H1 (cell line): ENCODE results near the gene NOX5. TPM values are rescaled to one million over a fixed set of nuclear protein-coding genes. Genes with fewer than 3 reads are reported as not detected.

Experiments used
- CTCF ChIA-PET: fragments of 300-600 bp; sonication (Branson Sonifier 250); formaldehyde crosslinking; loops from one replicate; lab custom pipeline; 2021; ENCODE audit not compliant: partially characterized antibody; lab: Charles Lee
- POLR2A ChIA-PET: fragments of 300-600 bp; sonication (Branson Sonifier 250); formaldehyde crosslinking; loops from one replicate; lab custom pipeline; 2021; ENCODE audit warnings: inconsistent platforms; ENCODE audit not compliant: partially characterized antibody; lab: Charles Lee
- DNase-seq, 2 experiments: peaks; one replicate each; pipeline versions ENCODE4 v3.0.0 to v3.0.0-alpha.2; 2010 to 2022; ENCODE audit warnings: low spot score in 2 of 2, low read depth in 1 of 2, mixed read lengths in 1 of 2
- FAIRE-seq: peaks from 2 replicates; lab custom pipeline; 2011; peaks lifted over from hg19 to GRCh38; lab: Jason Lieb, UNC
- H2AFZ ChIP-seq: 2 replicates; pipeline ENCODE4 v1.8.1; 2012; ENCODE audit warnings: low read length, inconsistent platforms
- H2AK5ac ChIP-seq: 2 replicates; pipeline ENCODE4 v1.6.1; 2013; ENCODE audit warnings: low read depth, low read length
- H2BK120ac ChIP-seq: replicated peaks from 2 replicates; pipeline ENCODE3; 2013; ENCODE audit warnings: low read depth, low read length, inconsistent platforms
- H2BK12ac ChIP-seq: 2 replicates; pipeline ENCODE4 v1.6.1; 2013; ENCODE audit warnings: low read depth, low read length
- H2BK15ac ChIP-seq: 2 replicates; pipeline ENCODE4 v1.6.1; 2013; ENCODE audit warnings: low read length
- H2BK20ac ChIP-seq: 2 replicates; pipeline ENCODE4 v1.6.1; 2013; ENCODE audit warnings: low read length
- H2BK5ac ChIP-seq: 2 replicates; pipeline ENCODE4 v1.6.1; 2013; ENCODE audit warnings: low read depth, low read length
- H3K14ac ChIP-seq: 2 replicates; pipeline ENCODE4 v1.6.1; 2013; ENCODE audit warnings: inconsistent platforms; ENCODE audit not compliant: insufficient read length
- H3K18ac ChIP-seq: 2 replicates; pipeline ENCODE4 v1.6.1; 2013; ENCODE audit warnings: low read length; ENCODE audit errors: extremely low read depth
- H3K23ac ChIP-seq: 2 replicates; pipeline ENCODE4 v1.6.1; 2013; ENCODE audit warnings: inconsistent platforms; ENCODE audit not compliant: insufficient read length
- H3K23me2 ChIP-seq: 2 replicates; pipeline ENCODE4 v1.6.1; 2013; ENCODE audit warnings: low read depth, low read length
- H3K27ac ChIP-seq: 2 replicates; pipeline ENCODE4 v1.6.1; 2011; ENCODE audit warnings: low read depth, low read length, inconsistent platforms
- H3K27me3 ChIP-seq, 4 experiments: replicated peaks in 1 of 4; 1 replicate in 1 of 4; 2 replicates in 3 of 4; pipeline versions ENCODE4 v1.6.1 to v1.8.1; 2011 to 2013; ENCODE audit warnings: low read length in 3 of 4, mild to moderate bottlenecking in 3 of 4, inconsistent platforms in 2 of 4, mixed read lengths in 2 of 4, moderate library complexity in 1 of 4; ENCODE audit not compliant: control insufficient read depth in 3 of 4, insufficient read depth in 3 of 4; ENCODE audit errors: extremely low read depth in 1 of 4
- H3K36me3 ChIP-seq, 4 experiments: 2 replicates each; pipeline versions ENCODE4 v1.6.1 to v1.8.1; 2011 to 2013; ENCODE audit warnings: mild to moderate bottlenecking in 4 of 4, low read length in 3 of 4, moderate library complexity in 2 of 4, control low read depth in 1 of 4, inconsistent platforms in 1 of 4; ENCODE audit not compliant: insufficient read depth in 4 of 4, control insufficient read depth in 2 of 4
- H3K4ac ChIP-seq: replicated peaks from 2 replicates; pipeline ENCODE3; 2013; ENCODE audit warnings: low read length, low read depth, mixed read lengths, inconsistent platforms; ENCODE audit not compliant: insufficient read length
- H3K4me1 ChIP-seq, 4 experiments: replicated peaks in 1 of 4; 1 replicate in 1 of 4; 2 replicates in 3 of 4; pipeline versions ENCODE4 v1.6.1 to v1.8.1; 2011 to 2013; ENCODE audit warnings: low read length in 3 of 4, inconsistent platforms in 2 of 4, mixed read lengths in 1 of 4; ENCODE audit not compliant: insufficient read depth in 4 of 4, control insufficient read depth in 3 of 4
- H3K4me2 ChIP-seq, 2 experiments: 2 replicates each; pipeline versions ENCODE4 v1.6.1 to v1.8.1; 2011 to 2013; ENCODE audit warnings: low read depth in 2 of 2, low read length in 2 of 2, control low read depth in 1 of 2, inconsistent platforms in 1 of 2, mild to moderate bottlenecking in 1 of 2; ENCODE audit not compliant: insufficient read depth in 1 of 2
- H3K4me3 ChIP-seq, 4 experiments: fragments of 200-600, 300-600 bp in 1 of 4; sonication (generic), shearing (Covaris generic), sonication (Bioruptor Twin) in 1 of 4; 2 replicates each; pipeline versions ENCODE4 v1.5.1 to v1.8.1; 2011 to 2016; ENCODE audit warnings: low read length in 4 of 4, low read depth in 3 of 4, control low read depth in 2 of 4, inconsistent platforms in 2 of 4, mild to moderate bottlenecking in 2 of 4, mixed read lengths in 1 of 4, moderate library complexity in 1 of 4; ENCODE audit not compliant: insufficient read depth in 2 of 4; ENCODE audit errors: extremely low read depth in 1 of 4
- H3K56ac ChIP-seq: replicated peaks from 2 replicates; pipeline ENCODE3; 2013; ENCODE audit warnings: low read depth, mild to moderate bottlenecking, mixed read lengths, low read length, inconsistent platforms; ENCODE audit not compliant: insufficient read length
- H3K79me1 ChIP-seq: 2 replicates; pipeline ENCODE4 v1.6.1; 2013; ENCODE audit warnings: low read depth, low read length, control low read depth
- H3K79me2 ChIP-seq, 2 experiments: 2 replicates each; pipeline versions ENCODE4 v1.6.1 to v1.8.1; 2012 to 2013; ENCODE audit warnings: low read length in 2 of 2, mild to moderate bottlenecking in 2 of 2, inconsistent platforms in 1 of 2; ENCODE audit not compliant: insufficient read depth in 2 of 2, control insufficient read depth in 1 of 2
- H3K9ac ChIP-seq, 4 experiments: replicated peaks in 1 of 4; 1 replicate in 1 of 4; 2 replicates in 3 of 4; pipeline versions ENCODE4 v1.6.1 to v1.8.1; 2011 to 2013; ENCODE audit warnings: low read depth in 3 of 4, low read length in 3 of 4, control low read depth in 2 of 4, mild to moderate bottlenecking in 2 of 4, moderate library complexity in 2 of 4, inconsistent platforms in 1 of 4; ENCODE audit errors: extremely low read depth in 1 of 4
- H3K9me3 ChIP-seq, 2 experiments: 2 replicates each; pipeline versions ENCODE4 v1.6.1 to v1.8.1; 2012 to 2013; ENCODE audit warnings: mild to moderate bottlenecking in 2 of 2, moderate library complexity in 2 of 2, control low read depth in 1 of 2, inconsistent platforms in 1 of 2, low read depth in 1 of 2, low read length in 1 of 2, mixed read lengths in 1 of 2; ENCODE audit not compliant: insufficient read depth in 2 of 2
- H4K20me1 ChIP-seq, 2 experiments: replicated peaks in 1 of 2; 2 replicates each; pipeline versions ENCODE3 to v1.8.1; 2011 to 2013; ENCODE audit warnings: inconsistent platforms in 2 of 2, low read length in 2 of 2, mild to moderate bottlenecking in 1 of 2; ENCODE audit not compliant: insufficient read depth in 2 of 2, control insufficient read depth in 1 of 2
- H4K5ac ChIP-seq: 2 replicates; pipeline ENCODE4 v1.6.1; 2013; ENCODE audit warnings: low read length, low read depth, mixed read lengths, inconsistent platforms; ENCODE audit not compliant: insufficient read length
- H4K8ac ChIP-seq: 2 replicates; pipeline ENCODE4 v1.8.0; 2013; ENCODE audit warnings: mild to moderate bottlenecking, moderate library complexity, low read length, inconsistent platforms; ENCODE audit not compliant: insufficient read depth; ENCODE audit errors: extremely low read depth
- H4K91ac ChIP-seq: replicated peaks from 2 replicates; pipeline ENCODE3; 2013; ENCODE audit warnings: low read length, mixed read lengths, inconsistent platforms; ENCODE audit not compliant: insufficient read length
- E2F6 ChIP-seq: IDR thresholded peaks from 2 replicates; pipeline ENCODE4 v1.6.1; 2012; ENCODE audit warnings: inconsistent platforms
- HDAC6 ChIP-seq: IDR thresholded peaks from one replicate; pipeline ENCODE4 v1.7.1; 2012; ENCODE audit warnings: low read depth, mild to moderate bottlenecking, inconsistent platforms, low read length, moderate library complexity
- MAFK ChIP-seq: IDR thresholded peaks from 2 replicates; pipeline ENCODE4 v1.6.1; 2012; ENCODE audit warnings: low read depth, mild to moderate bottlenecking, improper control_type of control experiment, low read length
- MAX ChIP-seq: IDR thresholded peaks from 2 replicates; pipeline ENCODE4 v1.6.1; 2012; ENCODE audit warnings: inconsistent platforms
- RAD21 ChIP-seq, 2 experiments: IDR thresholded peaks in 1 of 2; conservative IDR thresholded peaks in 1 of 2; 2 replicates each; pipeline ENCODE4 v1.6.1; 2011; ENCODE audit warnings: low read depth in 2 of 2, low read length in 2 of 2, improper control_type of control experiment in 1 of 2, inconsistent platforms in 1 of 2, mild to moderate bottlenecking in 1 of 2, moderate library complexity in 1 of 2
- WGBS, 2 experiments: shearing (Covaris generic) in 1 of 2; methylation state at CpG; one replicate each; pipeline versions ENCODE4 v1.1.6 to v1.1.7; 2013 to 2015; ENCODE audit warnings: low lambda C conversion rate in 2 of 2, mixed read lengths in 2 of 2, inconsistent platforms in 1 of 2, low coverage in 1 of 2, missing lambda C conversion rate in 1 of 2; ENCODE audit not compliant: insufficient replicate concordance in 2 of 2, insufficient coverage in 1 of 2, insufficient read length in 1 of 2; ENCODE audit errors: extremely low coverage in 1 of 2, missing lambda C conversion rate in 1 of 2; 5-methylcytosine and 5-hydroxymethylcytosine counted together
- polyA plus RNA-seq, 7 experiments: library from polyadenylated mRNA; depleted of rRNA in 3 of 7; stranded (reverse) in 5 of 7; unstranded in 2 of 7; fragments of >200 nt in 5 of 7; fragments of 200-250 nt in 2 of 7; gene quantifications; 1 replicate in 5 of 7; 2 replicates in 1 of 7; 4 replicates in 1 of 7; pipeline versions ENCODE4 v1.2.1 to v1.2.3, GENCODE V29; 2011 to 2013; ENCODE audit warnings: missing spikeins in 2 of 7, mixed read lengths in 2 of 7
- total RNA-seq: library from RNA; stranded (reverse); fragmentation: NEBNext Ultra II Directional; extraction: Animal tissue kit (Norgen Biotek cat#: 25700); gene quantifications from 2 replicates; pipeline ENCODE4 v1.2.1, GENCODE V29; 2021
- TF ChIP-seq, protein P1 (sequence below), 3 experiments: IDR thresholded peaks; 1 replicate in 2 of 3; 2 replicates in 1 of 3; pipeline versions ENCODE4 v1.5.1 to v1.6.1; 2011; ENCODE audit warnings: low read length in 3 of 3, mild to moderate bottlenecking in 3 of 3, inconsistent platforms in 2 of 3, low read depth in 1 of 3, moderate library complexity in 1 of 3; ENCODE audit not compliant: insufficient read depth in 1 of 3; ENCODE audit errors: control extremely low read depth in 1 of 3

NOX5 gene
- total and polyA plus RNA-seq, 2 of the 8 experiments (the other 6 are each of a cell fraction or from before 2014, with no cell fraction given) = under 0.01 TPM; not detected in 1

GRCh38 chr15:69035205-69035917, 20.9 kb downstream of the NOX5 start:
- Histone ChIP-seq H2AFZ (peak overlapping the region; percentile 87; the same call in 1 of the 2 replicates), H3K4ac (no peak overlapping the region), H3K79me2 (no peaks in the 10 kb centered on the region), H3K56ac (no peak overlapping the region), H4K5ac (no peak overlapping the region), H4K91ac (no peak overlapping the region), H4K8ac (peak overlapping the region; percentile 51; the same call in 1 of the 2 replicates), H3K27ac (no peak overlapping the region), H2AK5ac (no peak overlapping the region), H3K9ac (no peak overlapping the region), H2BK20ac (no peak overlapping the region), H2BK120ac (no peak overlapping the region), H2BK12ac (no peak overlapping the region), H3K79me1 (no peaks in the 10 kb centered on the region), H3K4me1 (peaks cover 0 to 2% (median 0%) of the 10 kb centered on the region in 4 experiments; a peak in 1 of 7 replicates), H3K36me3 (no peaks in the 10 kb centered on the region), H3K27me3 (peaks cover 0 to 8% (median 1%) of the 10 kb centered on the region in 4 experiments; a peak in 4 of 7 replicates), H3K14ac (no peak overlapping the region), H3K4me3 (no peak overlapping the region), H2BK15ac (0 out of 2 replicates have a peak overlapping the region, but pooled peaks have one; percentile 19), H3K4me2 (no peak overlapping the region), H3K23ac (no peak overlapping the region), H3K18ac (no peak overlapping the region), H3K9me3 (no peaks in the 10 kb centered on the region), H3K23me2 (no peaks in the 10 kb centered on the region), H4K20me1 (no peaks in the 10 kb centered on the region), H2BK5ac (no peak overlapping the region)
- DNase-seq = peak; percentile 21 to 80
- FAIRE-seq = no peak
- WGBS, 2 experiments = 63% methylated on average over 16 of the region's 16 CpGs; no CpG with 5 or more reads in 1 of the 2 experiments
- ChIA-PET POLR2A (interaction anchor here (0.7 kb wide), 1 partner anchor 8 kb away, joined by 3 read pairs; no protein-coding TSS in a partner anchor), CTCF (interaction anchor here (0.6 to 3.7 kb wide), 35 partner anchors 9 to 483 kb away, joined by 3 to 19 read pairs (median 3); partner anchors contain the start of gene NOX5)
- TF ChIP-seq, protein P1, sequence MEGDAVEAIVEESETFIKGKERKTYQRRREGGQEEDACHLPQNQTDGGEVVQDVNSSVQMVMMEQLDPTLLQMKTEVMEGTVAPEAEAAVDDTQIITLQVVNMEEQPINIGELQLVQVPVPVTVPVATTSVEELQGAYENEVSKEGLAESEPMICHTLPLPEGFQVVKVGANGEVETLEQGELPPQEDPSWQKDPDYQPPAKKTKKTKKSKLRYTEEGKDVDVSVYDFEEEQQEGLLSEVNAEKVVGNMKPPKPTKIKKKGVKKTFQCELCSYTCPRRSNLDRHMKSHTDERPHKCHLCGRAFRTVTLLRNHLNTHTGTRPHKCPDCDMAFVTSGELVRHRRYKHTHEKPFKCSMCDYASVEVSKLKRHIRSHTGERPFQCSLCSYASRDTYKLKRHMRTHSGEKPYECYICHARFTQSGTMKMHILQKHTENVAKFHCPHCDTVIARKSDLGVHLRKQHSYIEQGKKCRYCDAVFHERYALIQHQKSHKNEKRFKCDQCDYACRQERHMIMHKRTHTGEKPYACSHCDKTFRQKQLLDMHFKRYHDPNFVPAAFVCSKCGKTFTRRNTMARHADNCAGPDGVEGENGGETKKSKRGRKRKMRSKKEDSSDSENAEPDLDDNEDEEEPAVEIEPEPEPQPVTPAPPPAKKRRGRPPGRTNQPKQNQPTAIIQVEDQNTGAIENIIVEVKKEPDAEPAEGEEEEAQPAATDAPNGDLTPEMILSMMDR (IDR thresholded peaks at IDR 0.05; ENCODE audit: control extremely low read depth in 1 of 3, insufficient read depth in 1 of 3, low read depth in 1 of 3, low read length in 3 of 3) = peak; percentile 66 to 87 (median 85)
- no peak for TF ChIP-seq HDAC6
- no peak for TF ChIP-seq MAFK
- peak; percentile 58 for TF ChIP-seq E2F6
- peak; percentile 62 to 69 for TF ChIP-seq RAD21 (IDR thresholded peaks at IDR 0.05 in 1 of 2, conservative IDR thresholded peaks at IDR 0.05 in 1 of 2; ENCODE audit: low read depth in 2 of 2, low read length in 2 of 2)
- peak; percentile 93 for TF ChIP-seq MAX
